IMR-90 (cell line): Measurements from ENCODE around the gene SDHD. TPM values are rescaled to one million over a fixed set of nuclear protein-coding genes. Genes with fewer than 3 reads are reported as not detected.

Experiments
- ATAC-seq: fragments of 200-7000 bp; cut with Tn5 transposase; 2 replicates; pipeline ENCODE4 v1.9.1; 2020; ENCODE audit warnings: low read depth, mild to moderate bottlenecking, moderate library complexity
- BruUV-seq: library from RNA; stranded (reverse); fragments of 400-500 nt; replicated peaks from 2 replicates; lab custom pipeline; 2021; lab: Mats Ljungman, UMichigan
- CTCF ChIA-PET: fragments of 300-600 bp; formaldehyde crosslinking; extraction: SDS; loops from one replicate; lab custom pipeline; 2021; ENCODE audit warnings: antibody characterized with exemption; lab: Yijun Ruan, JAX
- POLR2A ChIA-PET: fragments of 300-600 bp; sonication (Branson Sonifier 250); formaldehyde crosslinking; loops from one replicate; lab custom pipeline; 2022; ENCODE audit warnings: antibody characterized with exemption; ENCODE audit not compliant: unreplicated experiment; lab: Charles Lee
- DNase-seq: peaks from one replicate; pipeline ENCODE4 v3.0.0; 2013
- H2AFZ ChIP-seq: replicated peaks from 2 replicates; pipeline ENCODE3; 2013; ENCODE audit warnings: low read length, mild to moderate bottlenecking; ENCODE audit not compliant: poor library complexity
- H2AK5ac ChIP-seq: 2 replicates; pipeline ENCODE4 v1.6.1; 2013; ENCODE audit warnings: low read depth, low read length, inconsistent platforms
- H2AK9ac ChIP-seq: replicated peaks from 2 replicates; pipeline ENCODE3; 2013; ENCODE audit warnings: mild to moderate bottlenecking, low read depth, low read length, moderate library complexity; ENCODE audit not compliant: poor library complexity
- H2BK120ac ChIP-seq: 2 replicates; pipeline ENCODE4 v1.6.1; 2013; ENCODE audit warnings: low read depth, low read length, inconsistent platforms
- H2BK15ac ChIP-seq: 3 replicates; pipeline ENCODE4 v1.6.1; 2013; ENCODE audit warnings: low read depth, low read length, inconsistent platforms
- H2BK20ac ChIP-seq: 2 replicates; pipeline ENCODE4 v1.6.1; 2013; ENCODE audit warnings: low read depth, mild to moderate bottlenecking, inconsistent platforms, low read length, moderate library complexity
- H2BK5ac ChIP-seq: 2 replicates; pipeline ENCODE4 v1.6.1; 2013; ENCODE audit warnings: mild to moderate bottlenecking, low read depth, low read length, inconsistent platforms; ENCODE audit not compliant: poor library complexity, severe bottlenecking
- H3K14ac ChIP-seq: replicated peaks from 2 replicates; pipeline ENCODE4 v1.6.1; 2013; ENCODE audit warnings: low read depth, low read length, inconsistent platforms
- H3K18ac ChIP-seq: 2 replicates; pipeline ENCODE4 v1.6.1; 2013; ENCODE audit warnings: low read depth, low read length, control low read depth
- H3K23ac ChIP-seq: 2 replicates; pipeline ENCODE4 v1.6.1; 2013; ENCODE audit warnings: low read depth, low read length, inconsistent platforms
- H3K27ac ChIP-seq: 2 replicates; pipeline ENCODE4 v1.5.1; 2013; ENCODE audit warnings: mild to moderate bottlenecking, control low read depth, low read length; ENCODE audit not compliant: insufficient read depth
- H3K27me3 ChIP-seq: 2 replicates; pipeline ENCODE4 v1.6.1; 2013; ENCODE audit warnings: low read length; ENCODE audit not compliant: control insufficient read depth, insufficient read depth
- H3K36me3 ChIP-seq: 2 replicates; pipeline ENCODE4 v1.6.1; 2013; ENCODE audit warnings: low read length, mixed read lengths; ENCODE audit not compliant: control insufficient read depth, insufficient read depth
- H3K4ac ChIP-seq: 2 replicates; pipeline ENCODE4 v1.6.1; 2013; ENCODE audit warnings: low read depth, low read length, inconsistent platforms
- H3K4me1 ChIP-seq: 2 replicates; pipeline ENCODE4 v1.6.1; 2013; ENCODE audit warnings: low read length, mixed read lengths; ENCODE audit not compliant: control insufficient read depth, insufficient read depth
- H3K4me2 ChIP-seq: 2 replicates; pipeline ENCODE4 v1.6.1; 2013; ENCODE audit warnings: low read depth, mild to moderate bottlenecking, control low read depth, low read length, moderate library complexity
- H3K4me3 ChIP-seq: 2 replicates; pipeline ENCODE4 v1.5.1; 2013; ENCODE audit warnings: low read depth, mild to moderate bottlenecking, control low read depth, low read length, moderate library complexity; ENCODE audit not compliant: insufficient read depth
- H3K56ac ChIP-seq: 2 replicates; pipeline ENCODE4 v1.6.1; 2013; ENCODE audit warnings: low read length, inconsistent platforms; ENCODE audit not compliant: insufficient read depth; ENCODE audit errors: extremely low read depth
- H3K79me1 ChIP-seq, 2 experiments: 2 replicates each; pipeline ENCODE4 v1.6.1; 2013; ENCODE audit warnings: low read length in 2 of 2, inconsistent platforms in 1 of 2, low read depth in 1 of 2
- H3K9ac ChIP-seq: 2 replicates; pipeline ENCODE4 v1.6.1; 2013; ENCODE audit warnings: low read depth, low read length, control low read depth
- H3K9me1 ChIP-seq: 2 replicates; pipeline ENCODE4 v1.6.1; 2013; ENCODE audit warnings: low read length, inconsistent platforms; ENCODE audit not compliant: insufficient read depth
- H3K9me3 ChIP-seq: 2 replicates; pipeline ENCODE4 v1.6.1; 2013; ENCODE audit warnings: low read length; ENCODE audit not compliant: control insufficient read depth, insufficient read depth
- H4K20me1 ChIP-seq: 2 replicates; pipeline ENCODE4 v1.6.1; 2013; ENCODE audit warnings: low read length, inconsistent platforms; ENCODE audit not compliant: insufficient read depth
- H4K5ac ChIP-seq: 2 replicates; pipeline ENCODE4 v1.6.1; 2013; ENCODE audit warnings: mild to moderate bottlenecking, low read depth, low read length, control low read depth
- H4K8ac ChIP-seq, 2 experiments: 2 replicates each; pipeline ENCODE4 v1.6.1; 2013; ENCODE audit warnings: low read depth in 2 of 2, low read length in 2 of 2, control low read depth in 1 of 2, inconsistent platforms in 1 of 2
- H4K91ac ChIP-seq: 2 replicates; pipeline ENCODE4 v1.6.1; 2013; ENCODE audit warnings: low read depth, low read length, inconsistent platforms; ENCODE audit not compliant: insufficient read depth
- BHLHE40 ChIP-seq: fragments of 150-350 bp; IDR thresholded peaks from 2 replicates; pipeline ENCODE4 v1.6.1; 2016; ENCODE audit warnings: mild to moderate bottlenecking, low read depth, low read length
- CHD1 ChIP-seq: IDR thresholded peaks from 2 replicates; pipeline ENCODE4 v1.6.1; 2012; ENCODE audit warnings: low read depth, low read length, improper control_type of control experiment
- CTCF ChIP-seq: conservative IDR thresholded peaks from 2 replicates; pipeline ENCODE4 v1.5.1; 2012; ENCODE audit warnings: mild to moderate bottlenecking, low read depth, low read length, improper control_type of control experiment
- ELK1 ChIP-seq: fragments of 150-350 bp; IDR thresholded peaks from 2 replicates; pipeline ENCODE4 v1.6.1; 2016; ENCODE audit warnings: low read depth, mild to moderate bottlenecking, low read length, moderate library complexity, borderline replicate concordance
- FOS ChIP-seq: fragments of 150-350 bp; IDR thresholded peaks from 2 replicates; pipeline ENCODE4 v1.6.1; 2016; ENCODE audit warnings: low read depth, low read length
- MXI1 ChIP-seq: IDR thresholded peaks from 2 replicates; pipeline ENCODE4 v1.6.1; 2012; ENCODE audit warnings: low read depth, mild to moderate bottlenecking, low read length, moderate library complexity, borderline replicate concordance
- NFE2L2 ChIP-seq: fragments of 150-350 bp; IDR thresholded peaks from 2 replicates; pipeline ENCODE4 v1.6.1; 2016; ENCODE audit warnings: low read depth, mild to moderate bottlenecking, low read length
- POLR2A ChIP-seq: IDR thresholded peaks from 2 replicates; pipeline ENCODE4 v1.6.1; 2012; ENCODE audit warnings: mild to moderate bottlenecking, low read depth, low read length
- RAD21 ChIP-seq: IDR thresholded peaks from 2 replicates; pipeline ENCODE4 v1.6.1; 2012; ENCODE audit warnings: low read length, improper control_type of control experiment
- RCOR1 ChIP-seq: IDR thresholded peaks from 2 replicates; pipeline ENCODE4 v1.6.1; 2012; ENCODE audit warnings: mild to moderate bottlenecking, low read length, improper control_type of control experiment; ENCODE audit not compliant: insufficient replicate concordance
- RFX5 ChIP-seq: IDR thresholded peaks from 2 replicates; pipeline ENCODE4 v1.8.0; 2012; ENCODE audit warnings: low read depth, mild to moderate bottlenecking, low read length, moderate library complexity
- SMC3 ChIP-seq: fragments of 150-350 bp; IDR thresholded peaks from 2 replicates; pipeline ENCODE4 v1.6.1; 2016; ENCODE audit warnings: low read depth, mild to moderate bottlenecking, antibody characterized with exemption, low read length, moderate library complexity
- WGBS, 2 experiments: methylation state at CpG; one replicate each; pipeline versions ENCODE4 v1.1.5 to v1.1.7; 2013; ENCODE audit warnings: missing lambda C conversion rate in 2 of 2; ENCODE audit not compliant: insufficient read length in 1 of 2; ENCODE audit errors: extremely low coverage in 2 of 2; 5-methylcytosine and 5-hydroxymethylcytosine counted together
- dilution Hi-C: fragments of 300-500 bp; cut with HindIII; formaldehyde crosslinking; loops from one replicate; pipeline ENCODE4 v1.14.3; 2018; ENCODE audit warnings: low sequenced_read_pairs; ENCODE audit not compliant: unreplicated experiment
- in situ Hi-C: fragments of 300-500 bp; cut with MboI; formaldehyde crosslinking; loops from 3 replicates; pipeline ENCODE4 v1.14.3; 2019; ENCODE audit warnings: low sequenced_read_pairs, inconsistent platforms, mixed read lengths
- intact Hi-C: fragments of 100-400 bp; cut with micrococcal nuclease; formaldehyde crosslinking; loops from 2 replicates; pipeline ENCODE4 v1.10.0; 2022
- polyA plus RNA-seq, 3 experiments: library from polyadenylated mRNA; depleted of rRNA; stranded (reverse); fragments of >200 nt; gene quantifications; 2 replicates each; pipeline ENCODE4 v1.2.3, GENCODE V29; 2012; ENCODE audit warnings: low replicate concordance in 1 of 3
- total RNA-seq: library from RNA; depleted of rRNA; stranded (reverse); fragments of >200 nt; gene quantifications from 2 replicates; pipeline ENCODE4 v1.2.3, GENCODE V29; 2012

The SDHD gene
- total and polyA plus RNA-seq, 2 of the 4 experiments (the other 2 are of a cell fraction), result 83.2 to 166 TPM

GRCh38 chr11:112115386-112115785 is 28.7 kb downstream of the SDHD start:
- BruUV-seq, result no TSS peak
- Histone ChIP-seq H3K9me1 (no peaks in the 10 kb centered on the region), H2BK120ac (no peak overlapping the region), H2AK9ac (no peak overlapping the region), H3K4ac (peak overlapping the region; percentile 27; the same call in 1 of the 2 replicates), H3K4me3 (no peak overlapping the region), H3K27ac (no peak overlapping the region), H3K79me1 (no peaks in the 10 kb centered on the region), H4K20me1 (no peaks in the 10 kb centered on the region), H3K4me1 (peaks cover 5% of the 10 kb centered on the region; the same call in 1 of the 2 replicates), H2AFZ (no peak overlapping the region), H3K18ac (no peak overlapping the region), H3K9ac (no peak overlapping the region), H3K14ac (no peak overlapping the region), H2BK5ac (no peak overlapping the region), H4K5ac (no peak overlapping the region), H4K91ac (no peak overlapping the region), H3K9me3 (no peaks in the 10 kb centered on the region), H3K23ac (no peak overlapping the region), H2AK5ac (0 out of 2 replicates have a peak overlapping the region, but pooled peaks have one; percentile 71), H2BK15ac (no peak overlapping the region), H3K27me3 (no peaks in the 10 kb centered on the region), H3K4me2 (no peak overlapping the region), H4K8ac (no peak overlapping the region), H2BK20ac (0 out of 2 replicates have a peak overlapping the region, but pooled peaks have one; percentile 5), H3K36me3 (no peaks in the 10 kb centered on the region), H3K56ac (no peak overlapping the region)
- WGBS, 2 experiments, result no CpG with 5 or more reads among the region's 5 CpGs
- ChIA-PET POLR2A (no interaction called here), CTCF (no interaction called here)
- TF ChIP-seq POLR2A, result no peak
- no peak for TF ChIP-seq CHD1
- no peak for TF ChIP-seq FOS
- TF ChIP-seq MXI1, result no peak
- TF ChIP-seq NFE2L2, result no peak
- no peak for TF ChIP-seq RAD21
- no peak for TF ChIP-seq ELK1
- TF ChIP-seq BHLHE40, result no peak
- TF ChIP-seq SMC3, result no peak
- no peak for TF ChIP-seq CTCF
- TF ChIP-seq RFX5, result no peak
- TF ChIP-seq RCOR1, result no peak
- intact Hi-C loops (loop anchor here (10.0 kb wide), 1 partner anchor 1169 kb away; no protein-coding TSS in a partner anchor), in situ Hi-C loops (loop anchor here (5.0 to 25.0 kb wide), 3 partner anchors 37 to 1172 kb away; no protein-coding TSS in a partner anchor), dilution Hi-C loops (no loop called here)
- ATAC-seq (no peak), DNase-seq (no peak)
